NCI-H774 (cell line): ENCODE results near the gene MDFI.

Experiments
- DNase-seq: peaks from one replicate; lab custom pipeline; 2025; lab: John Stamatoyannopoulos, UW

The MDFI gene

GRCh38 chr6:41651246-41651961, 13.1 kb downstream of the MDFI start:
- no peak for DNase-seq

GRCh38 chr6:41651962-41652657, 13.8 kb downstream of the MDFI start:
- no peak for DNase-seq

- peak; percentile 6 for DNase-seq
These were observed 14.8 kb downstream of the MDFI start for GRCh38 chr6:41652866-41653652.

DNA sequence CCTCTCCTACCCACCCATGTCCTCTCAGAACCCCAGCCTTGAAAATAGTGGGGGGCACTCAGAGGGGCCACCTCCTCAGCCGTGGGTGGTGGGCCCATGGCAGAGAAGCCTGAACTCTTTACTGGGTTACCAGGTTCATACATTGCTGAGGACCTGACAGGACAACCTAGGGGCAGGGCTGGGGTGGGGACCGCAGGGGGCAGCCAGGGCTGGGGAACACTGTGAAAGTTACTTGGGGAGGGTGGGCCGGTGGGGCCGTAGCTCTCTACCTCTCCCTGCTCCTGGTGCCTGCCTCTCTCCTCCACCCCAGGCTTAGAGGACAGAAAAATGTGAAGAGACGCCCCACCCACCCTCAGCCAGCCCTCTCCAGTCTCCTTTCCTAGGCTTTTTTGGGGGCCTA, 15.4 kb downstream of the MDFI start:
- DNase-seq, result no peak

DNA sequence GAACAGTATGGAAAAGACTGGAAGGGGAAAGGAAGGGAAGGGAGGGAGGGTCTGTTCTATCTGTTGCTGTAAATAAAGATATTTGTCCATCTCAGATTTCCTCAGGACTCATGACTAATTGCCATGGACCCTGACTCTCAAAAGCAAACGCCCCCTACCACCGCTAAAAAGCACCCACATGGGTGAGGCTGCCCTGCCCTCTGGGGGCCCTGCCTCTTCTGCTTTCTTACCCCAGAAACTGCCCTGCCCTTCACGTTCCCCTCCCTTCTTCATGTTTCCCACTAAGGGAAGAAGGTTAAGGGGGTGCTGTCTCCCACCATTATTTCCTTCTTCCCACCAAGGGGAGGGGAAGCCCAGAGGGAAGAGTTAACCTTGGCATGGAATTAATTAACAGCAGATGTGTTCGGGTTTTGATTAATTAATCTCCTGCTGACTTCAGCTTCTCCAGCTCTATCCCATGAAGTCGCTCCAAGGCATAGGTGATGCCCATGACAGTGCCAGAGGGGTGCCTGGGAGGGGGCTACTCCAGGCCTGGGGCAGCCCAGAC, 16.0 kb downstream of the MDFI start:
- no peak for DNase-seq

GRCh38 chr6:41654698-41655151, 16.5 kb downstream of the MDFI start:
- DNase-seq, result no peak

- DNase-seq, result no peak
These were observed 16.9 kb downstream of the MDFI start for GRCh38 chr6:41655176-41655575.

DNA sequence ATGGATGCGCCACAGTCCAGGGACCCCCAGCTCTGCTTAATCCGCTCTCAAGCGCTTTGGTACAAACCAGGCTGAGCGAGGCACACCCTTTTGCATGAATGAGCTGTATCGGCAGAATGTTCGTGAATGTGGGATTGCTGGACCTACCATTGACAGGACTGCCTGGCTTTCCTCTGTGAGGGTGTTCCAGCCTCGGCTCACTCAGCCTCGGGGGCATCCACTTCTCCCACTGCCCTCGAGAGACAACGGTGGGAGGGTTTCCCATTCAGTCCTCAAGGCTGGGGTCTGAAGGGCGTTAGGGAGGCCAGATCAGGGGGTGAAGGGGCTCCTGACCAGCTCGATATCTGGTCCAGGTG, 17.4 kb downstream of the MDFI start:
- no peak for DNase-seq

DNA sequence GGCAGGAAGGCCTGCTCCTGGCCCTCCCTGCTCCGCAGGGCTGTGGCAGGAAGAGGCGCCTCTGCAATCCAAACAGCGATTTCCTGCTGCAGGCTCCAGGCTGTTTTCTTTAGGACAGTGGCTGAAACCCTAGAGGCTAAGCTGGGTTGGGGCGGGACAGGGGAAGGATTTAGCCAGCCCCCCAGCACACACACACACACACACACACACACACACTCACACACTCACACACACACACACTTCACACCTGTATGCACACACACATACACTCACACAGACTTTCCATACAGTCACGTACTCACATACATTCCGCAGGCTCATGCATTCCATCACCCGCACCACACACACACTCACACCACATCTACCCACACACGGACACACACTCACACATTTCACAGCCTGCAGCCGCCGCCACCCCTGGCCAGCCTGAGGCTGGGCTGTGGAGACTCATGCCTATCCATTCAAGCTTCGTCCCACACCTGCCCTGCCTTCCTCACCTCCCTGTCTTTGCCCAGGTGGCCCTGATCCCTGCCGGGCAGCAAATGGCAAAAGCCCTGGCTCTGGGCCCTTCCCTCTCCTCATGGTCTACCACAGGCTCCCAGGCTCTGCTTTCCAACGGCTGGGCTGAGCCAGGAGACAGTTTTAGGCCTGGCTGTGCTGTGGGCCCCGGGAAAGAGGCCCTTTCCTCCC, 17.9 kb downstream of the MDFI start:
- DNase-seq, result no peak

- no peak for DNase-seq
These were observed 19.1 kb downstream of the MDFI start for GRCh38 chr6:41657131-41658094.

GRCh38 chr6:41658636-41659035, 20.4 kb downstream of the MDFI start:
- DNase-seq, result no peak

DNA sequence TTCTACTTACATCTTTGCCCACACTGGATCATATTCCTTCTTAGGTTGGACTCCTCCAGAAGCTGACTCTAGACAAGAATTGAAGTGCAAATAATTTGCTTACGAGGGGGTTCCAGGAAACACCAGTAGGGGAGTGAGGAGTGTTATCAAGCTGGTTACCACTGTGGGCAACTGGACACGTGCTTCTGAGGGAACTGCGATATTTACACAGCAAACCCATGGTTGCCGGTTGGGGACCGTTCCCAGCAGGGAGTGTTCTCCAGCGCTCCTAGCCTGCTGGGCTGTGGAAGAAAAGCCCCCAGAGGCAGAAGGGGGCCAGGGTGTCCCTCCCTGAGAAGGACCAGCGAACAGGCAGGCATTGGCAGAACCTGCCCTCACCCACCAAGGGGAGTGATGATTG, 21.7 kb downstream of the MDFI start:
- DNase-seq, result no peak

DNA sequence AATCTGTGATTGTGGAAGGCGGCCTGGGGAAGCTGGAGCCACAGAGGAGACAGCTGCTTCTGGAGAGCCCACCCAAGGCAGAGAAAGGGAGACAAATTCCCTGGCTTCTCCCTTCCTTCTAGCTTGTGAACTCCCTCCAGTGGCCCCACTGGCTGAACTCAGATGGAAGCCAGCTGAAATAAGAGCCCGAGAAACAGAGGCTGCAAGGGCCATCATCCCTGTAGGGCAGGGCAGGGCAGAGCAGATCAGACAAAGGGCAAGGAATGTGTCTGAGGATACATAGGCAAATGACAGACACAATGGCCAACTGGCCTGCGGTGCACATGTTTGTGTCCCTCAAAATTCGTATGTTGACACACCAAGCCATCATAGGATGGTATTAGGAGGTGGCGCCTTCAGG, 25.3 kb downstream of the MDFI start:
- DNase-seq, result no peak

- DNase-seq, result no peak
These were observed 26.0 kb downstream of the MDFI start for GRCh38 chr6:41664271-41664670.

DNA sequence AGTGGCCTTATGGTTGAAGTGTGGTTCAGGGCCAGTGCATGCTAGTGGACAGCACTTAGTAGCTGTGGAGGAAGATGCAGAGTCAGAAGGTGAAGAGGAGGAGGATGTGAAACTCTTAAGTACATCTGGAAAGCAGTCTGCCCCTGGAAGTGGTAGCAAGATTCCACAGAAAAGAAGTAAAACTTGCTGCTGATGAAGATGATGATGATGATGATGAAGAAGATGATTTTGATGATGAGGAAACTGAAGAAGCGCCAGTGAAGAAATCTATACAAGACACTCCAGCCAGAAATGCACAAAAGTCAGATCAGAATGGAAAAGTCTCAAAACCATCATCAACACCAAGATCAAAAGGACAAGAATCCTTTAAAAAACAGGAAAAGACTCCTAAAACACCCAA, 28.9 kb downstream of the MDFI start:
- DNase-seq, result no peak

DNA sequence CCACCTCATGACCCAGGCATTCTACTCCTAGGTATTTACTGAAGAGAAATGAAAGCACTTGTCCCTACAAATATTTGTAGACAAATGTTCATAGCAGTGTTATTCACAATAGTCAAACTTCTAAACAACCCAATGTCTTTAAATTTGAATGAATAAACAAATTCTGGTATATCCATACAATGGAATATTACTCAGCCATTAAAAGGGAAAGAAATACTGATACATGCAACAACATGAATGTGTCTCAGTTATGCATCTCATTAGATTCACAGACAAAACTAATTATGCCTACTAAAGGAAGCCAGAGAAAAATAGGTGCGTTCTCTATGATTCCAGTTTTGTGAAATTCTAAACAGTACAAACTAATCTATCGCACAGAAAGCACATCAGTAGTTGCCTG, 30.7 kb downstream of the MDFI start:
- no peak for DNase-seq

GRCh38 chr6:41670703-41671360, 32.6 kb downstream of the MDFI start:
- no peak for DNase-seq

DNA sequence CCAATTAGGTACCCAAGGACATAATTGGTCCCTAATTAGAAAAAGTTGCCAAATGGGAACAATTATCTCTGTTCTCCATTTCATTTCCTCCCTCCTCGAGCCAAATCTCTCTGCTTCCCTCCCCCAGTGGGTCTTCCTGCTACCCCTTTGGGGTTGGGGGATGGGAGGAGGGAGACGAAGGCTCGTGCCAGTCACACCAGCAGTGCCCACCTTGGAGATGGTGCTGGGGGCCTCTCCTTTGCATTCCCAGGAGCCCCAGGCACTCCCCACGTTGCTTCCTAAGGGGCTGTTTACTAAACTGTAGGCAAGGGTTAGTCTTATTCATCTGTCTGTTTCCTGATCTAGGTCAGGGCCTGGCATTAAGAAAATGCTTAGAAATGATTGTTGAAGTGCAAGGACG, 33.1 kb downstream of the MDFI start:
- no peak for DNase-seq

- DNase-seq, result no peak
These were observed 33.7 kb downstream of the MDFI start for GRCh38 chr6:41672016-41672415.
